Mucosa of stomach (tissue), 1 donor: ENCODE data around the gene TOP3B.
A peak's percentile ranks its signal among the peaks of the same experiment; 100 is the strongest.

Experiments used
- H3K27me3 ChIP-seq: one replicate; pipeline ENCODE4 v1.7.0; 2013; ENCODE audit warnings: mild to moderate bottlenecking, low read length; ENCODE audit not compliant: control insufficient read depth, insufficient read depth
- H3K36me3 ChIP-seq: one replicate; pipeline ENCODE4 v1.7.0; 2013; ENCODE audit warnings: low read length; ENCODE audit not compliant: control insufficient read depth, insufficient read depth
- H3K4me1 ChIP-seq: one replicate; pipeline ENCODE4 v1.7.0; 2013; ENCODE audit warnings: mild to moderate bottlenecking, low read length; ENCODE audit not compliant: control insufficient read depth, insufficient read depth
- H3K4me3 ChIP-seq: one replicate; pipeline ENCODE4 v1.7.0; 2013; ENCODE audit warnings: low read length
- H3K9ac ChIP-seq: one replicate; pipeline ENCODE4 v1.7.0; 2013; ENCODE audit warnings: mild to moderate bottlenecking, low read length, moderate library complexity
- H3K9me3 ChIP-seq: one replicate; pipeline ENCODE4 v1.7.0; 2013; ENCODE audit warnings: mild to moderate bottlenecking, low read length, moderate library complexity; ENCODE audit not compliant: control insufficient read depth
- donor health status: Pancreatic carcinoma.

TOP3B gene, protein sequence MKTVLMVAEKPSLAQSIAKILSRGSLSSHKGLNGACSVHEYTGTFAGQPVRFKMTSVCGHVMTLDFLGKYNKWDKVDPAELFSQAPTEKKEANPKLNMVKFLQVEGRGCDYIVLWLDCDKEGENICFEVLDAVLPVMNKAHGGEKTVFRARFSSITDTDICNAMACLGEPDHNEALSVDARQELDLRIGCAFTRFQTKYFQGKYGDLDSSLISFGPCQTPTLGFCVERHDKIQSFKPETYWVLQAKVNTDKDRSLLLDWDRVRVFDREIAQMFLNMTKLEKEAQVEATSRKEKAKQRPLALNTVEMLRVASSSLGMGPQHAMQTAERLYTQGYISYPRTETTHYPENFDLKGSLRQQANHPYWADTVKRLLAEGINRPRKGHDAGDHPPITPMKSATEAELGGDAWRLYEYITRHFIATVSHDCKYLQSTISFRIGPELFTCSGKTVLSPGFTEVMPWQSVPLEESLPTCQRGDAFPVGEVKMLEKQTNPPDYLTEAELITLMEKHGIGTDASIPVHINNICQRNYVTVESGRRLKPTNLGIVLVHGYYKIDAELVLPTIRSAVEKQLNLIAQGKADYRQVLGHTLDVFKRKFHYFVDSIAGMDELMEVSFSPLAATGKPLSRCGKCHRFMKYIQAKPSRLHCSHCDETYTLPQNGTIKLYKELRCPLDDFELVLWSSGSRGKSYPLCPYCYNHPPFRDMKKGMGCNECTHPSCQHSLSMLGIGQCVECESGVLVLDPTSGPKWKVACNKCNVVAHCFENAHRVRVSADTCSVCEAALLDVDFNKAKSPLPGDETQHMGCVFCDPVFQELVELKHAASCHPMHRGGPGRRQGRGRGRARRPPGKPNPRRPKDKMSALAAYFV

GRCh38 chr22:21982338-21982965, at the start of gene TOP3B:
TOP3B (minus strand) TSS chr22:21982787; CDS start chr22:21975709, 7,078 bp downstream.
- no peaks in the 10 kb centered on the region for H3K27me3 ChIP-seq
- no peaks in the 10 kb centered on the region for H3K9me3 ChIP-seq
- H3K9ac ChIP-seq, result peak within 1 kb of the TSS; percentile 93
- no peaks in the 10 kb centered on the region for H3K36me3 ChIP-seq
- peaks cover 9% of the 10 kb centered on the region for H3K4me1 ChIP-seq
- peak within 1 kb of the TSS; percentile 83 for H3K4me3 ChIP-seq

DNA sequence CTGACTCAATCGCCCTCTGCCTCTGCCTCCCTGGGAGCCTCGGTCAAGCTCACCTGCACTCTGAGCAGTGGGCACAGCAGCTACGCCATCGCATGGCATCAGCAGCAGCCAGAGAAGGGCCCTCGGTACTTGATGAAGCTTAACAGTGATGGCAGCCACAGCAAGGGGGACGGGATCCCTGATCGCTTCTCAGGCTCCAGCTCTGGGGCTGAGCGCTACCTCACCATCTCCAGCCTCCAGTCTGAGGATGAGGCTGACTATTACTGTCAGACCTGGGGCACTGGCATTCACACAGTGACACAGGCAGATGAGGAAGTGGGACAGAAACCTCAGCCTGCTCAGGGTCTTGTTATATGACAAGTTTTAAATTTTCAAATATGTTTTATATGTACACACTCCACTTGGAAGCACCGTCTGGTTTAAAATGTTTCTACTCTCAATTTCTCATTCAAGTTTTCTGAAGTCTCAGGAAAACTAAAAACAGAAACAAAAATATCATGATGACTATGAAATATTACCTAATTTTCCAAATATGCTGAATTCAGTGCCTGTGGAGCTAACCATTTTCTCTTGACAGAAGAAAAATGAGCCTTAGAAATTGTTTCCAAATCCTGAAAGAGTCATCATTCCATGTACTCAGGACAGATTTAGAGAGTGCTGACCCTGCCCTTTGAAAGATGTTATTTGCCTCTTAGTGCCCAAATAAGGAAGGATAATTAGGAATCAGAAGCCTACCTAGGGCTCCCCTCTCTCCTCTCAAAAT, 48.8 kb upstream of the TOP3B start:
- no peak overlapping the region for H3K9ac ChIP-seq
- no peaks in the 10 kb centered on the region for H3K27me3 ChIP-seq
- H3K4me3 ChIP-seq, result no peak overlapping the region
- H3K4me1 ChIP-seq, result no peaks in the 10 kb centered on the region
- H3K9me3 ChIP-seq, result no peaks in the 10 kb centered on the region
- no peaks in the 10 kb centered on the region for H3K36me3 ChIP-seq

DNA sequence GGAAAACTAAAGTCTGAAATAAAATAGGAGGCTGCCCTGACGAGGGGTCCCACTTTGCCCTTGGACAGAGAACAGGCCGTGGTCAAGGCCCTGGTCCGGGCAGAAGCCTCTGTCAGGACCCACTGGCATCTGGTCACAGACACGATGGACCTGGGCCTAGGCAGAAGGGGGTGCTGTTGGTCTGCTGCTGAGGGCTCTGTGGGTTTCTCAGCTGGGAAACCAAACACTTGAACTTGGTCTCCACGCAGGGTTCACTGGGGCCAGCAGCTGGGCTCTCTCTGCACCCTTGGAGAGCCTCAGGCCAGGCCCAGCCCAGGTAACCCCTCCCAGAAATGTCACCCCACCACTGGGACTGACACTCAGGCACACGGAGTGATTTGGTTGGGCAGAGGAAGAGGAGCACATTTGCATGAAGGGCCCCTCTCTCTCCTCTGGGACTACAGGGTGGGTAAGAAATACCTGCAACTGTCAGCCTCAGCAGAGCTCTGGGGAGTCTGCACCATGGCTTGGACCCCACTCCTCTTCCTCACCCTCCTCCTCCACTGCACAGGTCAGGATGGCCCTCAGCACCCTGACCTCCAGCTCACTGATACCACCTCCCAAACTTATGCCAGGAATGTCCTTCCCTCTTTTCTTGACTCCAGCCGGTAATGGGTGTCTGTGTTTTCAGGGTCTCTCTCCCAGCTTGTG, 48.1 kb upstream of the TOP3B start:
- H3K36me3 ChIP-seq, result no peaks in the 10 kb centered on the region
- no peak overlapping the region for H3K9ac ChIP-seq
- H3K4me3 ChIP-seq, result no peak overlapping the region
- no peaks in the 10 kb centered on the region for H3K9me3 ChIP-seq
- H3K27me3 ChIP-seq, result no peaks in the 10 kb centered on the region
- H3K4me1 ChIP-seq, result no peaks in the 10 kb centered on the region

- H3K9me3 ChIP-seq, result no peaks in the 10 kb centered on the region
- H3K27me3 ChIP-seq, result no peaks in the 10 kb centered on the region
- no peaks in the 10 kb centered on the region for H3K4me1 ChIP-seq
- H3K36me3 ChIP-seq, result no peaks in the 10 kb centered on the region
- no peak overlapping the region for H3K4me3 ChIP-seq
- no peak overlapping the region for H3K9ac ChIP-seq
Measured at GRCh38 chr22:22027955-22028354, 45.4 kb upstream of the TOP3B start.

- H3K36me3 ChIP-seq, result no peaks in the 10 kb centered on the region
- no peak overlapping the region for H3K4me3 ChIP-seq
Measured at GRCh38 chr22:22026157-22026831, 43.7 kb upstream of the TOP3B start.

DNA sequence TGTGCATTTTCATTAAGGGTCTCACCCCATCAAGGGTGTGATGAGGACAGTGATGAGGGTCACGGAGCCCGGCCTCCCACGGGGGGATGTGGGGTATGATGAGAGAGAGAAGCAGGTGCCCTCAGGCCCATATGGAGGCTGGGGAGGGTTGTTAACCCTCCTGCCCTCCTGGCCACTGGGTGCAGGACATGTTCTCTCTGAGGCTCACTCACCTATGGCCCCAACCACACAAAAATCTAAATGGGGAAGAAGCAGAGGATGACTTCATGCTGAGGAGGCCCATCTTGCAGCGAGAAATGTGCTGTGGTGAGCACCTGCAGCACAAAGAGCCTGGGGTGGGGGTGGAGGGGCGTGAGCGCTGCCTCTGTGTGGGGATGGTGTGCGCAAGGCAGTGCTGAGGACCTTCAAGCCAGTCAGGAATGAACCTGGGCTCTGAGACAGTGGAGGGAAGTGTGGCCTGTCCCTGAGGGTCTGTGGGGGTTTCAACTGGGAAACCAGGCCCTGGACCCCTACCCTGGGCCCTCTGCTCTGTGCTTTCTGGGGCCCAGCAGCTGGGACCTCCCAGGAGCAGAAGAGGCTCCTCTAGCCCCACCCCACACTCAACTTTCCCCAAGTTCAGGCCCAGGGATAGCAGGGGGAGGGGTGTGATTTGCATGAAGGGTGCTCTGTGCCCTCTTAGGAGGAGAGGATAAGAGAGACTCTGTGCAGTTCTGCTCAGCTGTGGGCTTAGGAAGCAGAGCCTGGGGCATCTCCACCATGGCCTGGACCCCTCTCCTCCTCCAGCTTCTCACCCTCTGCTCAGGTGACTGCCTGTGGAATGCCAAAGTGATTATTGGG, 43.0 kb upstream of the TOP3B start:
- H3K36me3 ChIP-seq, result no peaks in the 10 kb centered on the region
- H3K27me3 ChIP-seq, result no peaks in the 10 kb centered on the region
- no peak overlapping the region for H3K9ac ChIP-seq
- H3K4me1 ChIP-seq, result no peaks in the 10 kb centered on the region
- H3K4me3 ChIP-seq, result no peak overlapping the region
- no peaks in the 10 kb centered on the region for H3K9me3 ChIP-seq

More at GRCh38 chr22:22026157-22026831, 43.7 kb upstream of the TOP3B start:
- no peaks in the 10 kb centered on the region for H3K27me3 ChIP-seq
- H3K9ac ChIP-seq, result no peak overlapping the region
- no peaks in the 10 kb centered on the region for H3K9me3 ChIP-seq
- H3K4me1 ChIP-seq, result no peaks in the 10 kb centered on the region

DNA sequence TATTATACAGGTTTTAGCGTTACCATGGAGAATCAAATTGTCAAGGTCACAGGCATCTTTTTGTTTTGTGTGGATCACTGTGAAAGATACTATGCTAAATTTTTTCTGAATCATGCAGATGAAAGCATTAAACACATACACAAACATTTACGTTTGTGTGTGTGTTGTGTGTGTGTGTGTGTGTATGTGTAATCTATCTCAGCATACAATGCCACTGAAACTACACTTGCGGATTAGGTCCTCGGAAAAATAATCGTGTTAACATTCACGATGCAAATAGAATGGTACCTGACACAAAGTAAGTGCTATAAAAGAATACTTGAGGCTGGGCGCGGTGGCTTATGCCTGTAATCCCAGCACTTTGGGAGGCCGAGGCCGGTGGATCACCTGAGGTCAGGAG, 41.9 kb upstream of the TOP3B start:
- Histone ChIP-seq H3K36me3 (no peaks in the 10 kb centered on the region), H3K9ac (no peak overlapping the region), H3K4me1 (no peaks in the 10 kb centered on the region), H3K9me3 (no peaks in the 10 kb centered on the region), H3K4me3 (no peak overlapping the region), H3K27me3 (no peaks in the 10 kb centered on the region)

DNA sequence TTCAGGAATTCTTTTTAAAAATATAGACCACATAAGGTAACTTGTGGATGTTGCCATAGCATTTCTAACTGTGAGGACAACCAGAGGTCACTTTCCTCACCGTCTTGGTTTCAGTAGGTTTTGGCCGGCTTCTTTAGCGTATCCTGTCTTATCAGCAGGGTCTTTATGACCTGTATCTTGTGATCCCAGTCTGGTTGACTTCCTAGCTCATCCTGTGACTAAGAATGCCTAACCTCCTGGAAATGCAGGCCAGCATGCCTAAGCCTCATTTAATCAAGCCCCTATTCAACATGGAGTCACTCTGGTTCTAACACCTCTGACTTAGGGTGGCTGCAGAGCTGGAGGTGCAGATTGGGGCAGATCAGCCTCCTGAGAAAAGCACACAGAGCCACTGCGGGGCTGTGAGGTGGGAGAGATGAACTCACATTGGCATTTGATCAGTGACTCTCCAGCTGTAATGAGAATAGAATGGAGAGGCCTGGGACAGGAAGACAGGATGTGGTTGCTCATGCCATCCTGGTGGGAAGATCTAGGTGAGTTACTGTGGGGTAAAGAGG, 41.1 kb upstream of the TOP3B start:
- Histone ChIP-seq H3K36me3 (no peaks in the 10 kb centered on the region), H3K9ac (no peak overlapping the region), H3K9me3 (no peaks in the 10 kb centered on the region), H3K4me1 (no peaks in the 10 kb centered on the region), H3K4me3 (no peak overlapping the region), H3K27me3 (no peaks in the 10 kb centered on the region)

DNA sequence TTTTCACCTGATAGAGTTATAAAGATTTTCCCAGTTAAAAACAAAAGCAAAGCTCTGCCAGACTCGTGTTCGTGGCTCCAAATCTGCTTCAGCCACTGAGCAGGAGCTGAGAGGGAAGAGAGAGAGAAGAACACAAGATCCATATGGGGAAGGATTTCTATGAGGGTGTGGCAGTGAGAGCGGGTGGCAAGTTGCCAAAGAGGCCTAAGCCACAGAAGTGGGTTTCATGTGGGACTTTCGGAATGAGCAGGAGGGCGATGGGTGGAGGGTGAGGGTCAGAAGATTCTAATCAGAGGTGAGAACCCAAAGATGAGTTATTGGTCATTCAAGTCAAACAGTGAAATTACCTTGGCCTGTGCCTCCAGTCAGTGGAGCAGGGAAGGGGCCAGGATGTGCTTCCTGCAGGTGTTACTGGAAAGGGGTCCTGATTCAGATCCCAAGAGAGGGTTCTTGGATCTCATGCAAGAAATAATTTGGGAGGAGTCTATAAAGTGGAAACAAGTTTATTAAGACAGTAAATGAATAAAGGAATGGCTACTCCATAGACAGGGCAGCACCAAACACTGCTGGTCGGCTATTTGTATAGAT, 40.5 kb upstream of the TOP3B start:
- Histone ChIP-seq H3K36me3 (no peaks in the 10 kb centered on the region), H3K9ac (no peak overlapping the region), H3K4me3 (no peak overlapping the region), H3K4me1 (no peaks in the 10 kb centered on the region), H3K27me3 (no peaks in the 10 kb centered on the region), H3K9me3 (no peaks in the 10 kb centered on the region)
